ENCODE data around the gene GP5. TPM values are rescaled to one million over a fixed set of nuclear protein-coding genes. Genes with fewer than 3 reads are reported as not detected.
A peak's percentile ranks its signal among the peaks of the same experiment; 100 is the strongest.

The GP5 gene
- total RNA-seq, 3 donors from 2014 or later (not counting 1 experiment from before 2014, with no cell fraction given) = 0.63 to 0.88 (median 0.80) TPM

GRCh38 chr3:194377708-194378107 lies 21.4 kb downstream of the GP5 start:
- ATAC-seq (no peak), DNase-seq (no peak)
- H3K4me3 ChIP-seq (ENCODE audit: low read length) = no peak overlapping the region
- no peaks in the 10 kb centered on the region for H3K9me3 ChIP-seq (ENCODE audit: control insufficient read depth, insufficient read depth, low read length)
- no peaks in the 10 kb centered on the region for H3K27me3 ChIP-seq (ENCODE audit: control insufficient read depth, insufficient read depth, low read length)
- H3K4me3 Mint-ChIP-seq = no peak overlapping the region
- no peaks in the 10 kb centered on the region for H3K4me1 Mint-ChIP-seq
- no peak overlapping the region for H3K27ac Mint-ChIP-seq
- peaks cover 12 to 13% of the 10 kb centered on the region in 2 donors for H3K27me3 Mint-ChIP-seq (ENCODE audit: low read depth in 2 of 2)
- H3K27ac ChIP-seq (ENCODE audit: low read length) = no peak overlapping the region
- H3K9me3 Mint-ChIP-seq = no peaks in the 10 kb centered on the region
- WGBS (ENCODE audit: insufficient coverage) = 80% methylated on average over 1 of the region's 1 CpG
- intact Hi-C loops (cut with micrococcal nuclease) = no loop called here
- no peaks in the 10 kb centered on the region for H3K36me3 Mint-ChIP-seq
- no peaks in the 10 kb centered on the region for H3K36me3 ChIP-seq (ENCODE audit: control insufficient read depth, insufficient read depth, low read length)
- no peaks in the 10 kb centered on the region for H3K4me1 ChIP-seq (ENCODE audit: control insufficient read depth, insufficient read depth, low read length)
- no peak for TF ChIP-seq CTCF (IDR thresholded peaks at IDR 0.05)

GRCh38 chr3:194376241-194376560 lies 22.9 kb downstream of the GP5 start:
- 87% methylated on average over 10 of the region's 10 CpGs for WGBS (ENCODE audit: insufficient coverage)
- no peaks in the 10 kb centered on the region for H3K27me3 ChIP-seq (ENCODE audit: control insufficient read depth, insufficient read depth, low read length)
- intact Hi-C loops (cut with micrococcal nuclease) = no loop called here

GRCh38 chr3:194375473-194376240 lies 23.4 kb downstream of the GP5 start:
- intact Hi-C loops (cut with micrococcal nuclease) = no loop called here
- H3K36me3 Mint-ChIP-seq = no peaks in the 10 kb centered on the region
- no peak overlapping the region for H3K27ac Mint-ChIP-seq
- ATAC-seq (no peak), DNase-seq (no peak)
- H3K4me3 Mint-ChIP-seq = no peak overlapping the region
- TF ChIP-seq CTCF (IDR thresholded peaks at IDR 0.05) = no peak
- Histone ChIP-seq H3K36me3 (ENCODE audit: control insufficient read depth, insufficient read depth, low read length) (no peaks in the 10 kb centered on the region), H3K27me3 (ENCODE audit: control insufficient read depth, insufficient read depth, low read length) (no peaks in the 10 kb centered on the region), H3K27ac (ENCODE audit: low read length) (no peak overlapping the region), H3K4me3 (ENCODE audit: low read length) (no peak overlapping the region), H3K9me3 (ENCODE audit: control insufficient read depth, insufficient read depth, low read length) (no peaks in the 10 kb centered on the region), H3K4me1 (ENCODE audit: control insufficient read depth, insufficient read depth, low read length) (no peaks in the 10 kb centered on the region)
- H3K9me3 Mint-ChIP-seq = no peaks in the 10 kb centered on the region
- WGBS (ENCODE audit: insufficient coverage) = 73% methylated on average over 15 of the region's 15 CpGs
- H3K4me1 Mint-ChIP-seq = no peaks in the 10 kb centered on the region
- peaks cover 9 to 15% of the 10 kb centered on the region in 2 donors for H3K27me3 Mint-ChIP-seq (ENCODE audit: low read depth in 2 of 2)

More at GRCh38 chr3:194376241-194376560, 22.9 kb downstream of the GP5 start:
- no peaks in the 10 kb centered on the region for H3K9me3 Mint-ChIP-seq
- no peak overlapping the region for H3K27ac ChIP-seq (ENCODE audit: low read length)
- H3K36me3 ChIP-seq (ENCODE audit: control insufficient read depth, insufficient read depth, low read length) = no peaks in the 10 kb centered on the region
- no peaks in the 10 kb centered on the region for H3K4me1 ChIP-seq (ENCODE audit: control insufficient read depth, insufficient read depth, low read length)
- no peaks in the 10 kb centered on the region for H3K9me3 ChIP-seq (ENCODE audit: control insufficient read depth, insufficient read depth, low read length)
- H3K4me3 Mint-ChIP-seq = no peak overlapping the region
- H3K4me1 Mint-ChIP-seq = no peaks in the 10 kb centered on the region
- H3K27me3 Mint-ChIP-seq (ENCODE audit: low read depth in 2 of 2) = peaks cover 8 to 15% of the 10 kb centered on the region in 2 donors
- no peaks in the 10 kb centered on the region for H3K36me3 Mint-ChIP-seq
- no peak for DNase-seq
- ATAC-seq = no peak
- H3K27ac Mint-ChIP-seq = no peak overlapping the region
- H3K4me3 ChIP-seq (ENCODE audit: low read length) = no peak overlapping the region
- no peak for TF ChIP-seq CTCF (IDR thresholded peaks at IDR 0.05)

GRCh38 chr3:194374935-194375334 lies 24.1 kb downstream of the GP5 start:
- no peak overlapping the region for H3K4me3 Mint-ChIP-seq
- DNase-seq (no peak), ATAC-seq (no peak)
- Histone ChIP-seq H3K36me3 (ENCODE audit: control insufficient read depth, insufficient read depth, low read length) (no peaks in the 10 kb centered on the region), H3K27me3 (ENCODE audit: control insufficient read depth, insufficient read depth, low read length) (no peaks in the 10 kb centered on the region), H3K27ac (ENCODE audit: low read length) (no peak overlapping the region), H3K4me1 (ENCODE audit: control insufficient read depth, insufficient read depth, low read length) (no peaks in the 10 kb centered on the region), H3K4me3 (ENCODE audit: low read length) (no peak overlapping the region), H3K9me3 (ENCODE audit: control insufficient read depth, insufficient read depth, low read length) (no peaks in the 10 kb centered on the region)
- H3K9me3 Mint-ChIP-seq = no peaks in the 10 kb centered on the region
- no peak for TF ChIP-seq CTCF (IDR thresholded peaks at IDR 0.05)
- H3K4me1 Mint-ChIP-seq = no peaks in the 10 kb centered on the region
- 92% methylated on average over 10 of the region's 10 CpGs for WGBS (ENCODE audit: insufficient coverage)
- intact Hi-C loops (cut with micrococcal nuclease) = no loop called here
- H3K27ac Mint-ChIP-seq = peak overlapping the region in 1 of 2 donors; percentile 25
- peaks cover 15 to 16% of the 10 kb centered on the region in 2 donors for H3K27me3 Mint-ChIP-seq (ENCODE audit: low read depth in 2 of 2)
- H3K36me3 Mint-ChIP-seq = no peaks in the 10 kb centered on the region

Data from natural killer cell (primary cell).